GM12875 (cell line): ENCODE measurements around the gene LPAR1.

Source experiments
- H3K4me3 ChIP-seq: one replicate; pipeline ENCODE4 v1.5.1; 2011; ENCODE audit warnings: low read depth, low read length, control low read depth
- TF ChIP-seq, protein P1 (sequence below): IDR thresholded peaks from 2 replicates; pipeline ENCODE4 v1.5.1; 2011; ENCODE audit warnings: low read depth, mild to moderate bottlenecking, control low read depth, inconsistent platforms, low read length, moderate library complexity, borderline replicate concordance; ENCODE audit not compliant: insufficient read depth

LPAR1 gene

DNA sequence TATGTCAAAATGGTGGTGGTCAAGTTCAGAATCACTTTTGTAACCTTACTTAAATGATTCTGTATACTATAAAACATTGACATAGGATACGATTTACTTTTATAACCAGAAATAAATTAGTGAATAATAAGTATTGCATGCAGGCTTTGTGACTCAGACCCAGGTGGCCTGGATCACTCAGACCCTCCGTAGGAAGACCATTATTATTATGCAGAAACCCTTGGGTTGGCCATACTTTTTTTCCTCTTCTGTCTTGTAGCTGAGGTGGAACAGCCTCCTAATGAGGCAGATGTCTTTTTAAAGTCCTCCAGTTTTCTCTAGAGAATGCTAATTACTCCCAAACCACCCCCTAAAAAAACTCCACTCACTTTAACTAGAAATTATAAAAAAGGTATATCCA is 121.9 kb downstream of the LPAR1 start:
- TF ChIP-seq, protein P1, sequence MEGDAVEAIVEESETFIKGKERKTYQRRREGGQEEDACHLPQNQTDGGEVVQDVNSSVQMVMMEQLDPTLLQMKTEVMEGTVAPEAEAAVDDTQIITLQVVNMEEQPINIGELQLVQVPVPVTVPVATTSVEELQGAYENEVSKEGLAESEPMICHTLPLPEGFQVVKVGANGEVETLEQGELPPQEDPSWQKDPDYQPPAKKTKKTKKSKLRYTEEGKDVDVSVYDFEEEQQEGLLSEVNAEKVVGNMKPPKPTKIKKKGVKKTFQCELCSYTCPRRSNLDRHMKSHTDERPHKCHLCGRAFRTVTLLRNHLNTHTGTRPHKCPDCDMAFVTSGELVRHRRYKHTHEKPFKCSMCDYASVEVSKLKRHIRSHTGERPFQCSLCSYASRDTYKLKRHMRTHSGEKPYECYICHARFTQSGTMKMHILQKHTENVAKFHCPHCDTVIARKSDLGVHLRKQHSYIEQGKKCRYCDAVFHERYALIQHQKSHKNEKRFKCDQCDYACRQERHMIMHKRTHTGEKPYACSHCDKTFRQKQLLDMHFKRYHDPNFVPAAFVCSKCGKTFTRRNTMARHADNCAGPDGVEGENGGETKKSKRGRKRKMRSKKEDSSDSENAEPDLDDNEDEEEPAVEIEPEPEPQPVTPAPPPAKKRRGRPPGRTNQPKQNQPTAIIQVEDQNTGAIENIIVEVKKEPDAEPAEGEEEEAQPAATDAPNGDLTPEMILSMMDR: no peak
- no peak overlapping the region for H3K4me3 ChIP-seq

DNA sequence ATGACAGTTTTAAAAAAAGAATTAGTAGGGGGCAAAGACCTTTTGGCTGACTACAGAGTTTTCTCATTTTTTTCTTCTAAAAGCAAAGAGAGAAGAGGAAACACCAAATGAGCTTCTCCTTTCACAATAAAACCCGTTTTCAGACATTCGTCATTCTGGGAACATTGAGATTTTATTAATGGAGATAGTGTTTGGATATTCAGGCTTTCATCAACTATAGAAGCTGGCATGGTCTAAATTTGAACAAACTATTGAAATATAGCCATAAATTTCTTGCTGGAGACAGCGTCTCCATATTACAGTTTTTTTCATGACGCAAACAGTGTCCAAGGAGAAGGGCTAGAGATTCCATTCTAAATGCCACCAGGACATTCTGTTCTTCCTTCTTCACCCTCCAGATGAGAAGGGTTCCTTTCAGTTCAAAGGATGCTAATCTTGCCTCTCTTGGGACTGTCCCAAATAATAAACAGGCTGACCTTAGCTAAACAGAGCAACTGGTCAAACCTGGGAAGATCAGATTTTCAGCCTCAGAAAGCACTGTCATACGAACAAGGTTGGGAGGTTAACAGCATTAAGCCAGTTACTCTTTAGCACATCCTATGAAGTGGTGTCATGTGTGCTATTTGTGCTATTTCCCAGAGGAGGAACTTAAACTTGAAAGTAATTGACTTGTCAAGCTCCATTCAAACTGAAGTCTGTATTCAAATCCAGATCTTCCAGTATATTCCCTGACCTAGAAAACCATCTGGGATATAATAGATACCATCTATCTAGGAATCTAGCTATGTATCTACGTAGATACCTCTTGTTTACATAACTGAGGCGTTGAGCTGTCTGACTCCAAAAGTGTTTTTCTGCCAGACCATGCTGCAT is 125.6 kb downstream of the LPAR1 start:
- no peak overlapping the region for H3K4me3 ChIP-seq
- TF ChIP-seq, protein P1: no peak

DNA sequence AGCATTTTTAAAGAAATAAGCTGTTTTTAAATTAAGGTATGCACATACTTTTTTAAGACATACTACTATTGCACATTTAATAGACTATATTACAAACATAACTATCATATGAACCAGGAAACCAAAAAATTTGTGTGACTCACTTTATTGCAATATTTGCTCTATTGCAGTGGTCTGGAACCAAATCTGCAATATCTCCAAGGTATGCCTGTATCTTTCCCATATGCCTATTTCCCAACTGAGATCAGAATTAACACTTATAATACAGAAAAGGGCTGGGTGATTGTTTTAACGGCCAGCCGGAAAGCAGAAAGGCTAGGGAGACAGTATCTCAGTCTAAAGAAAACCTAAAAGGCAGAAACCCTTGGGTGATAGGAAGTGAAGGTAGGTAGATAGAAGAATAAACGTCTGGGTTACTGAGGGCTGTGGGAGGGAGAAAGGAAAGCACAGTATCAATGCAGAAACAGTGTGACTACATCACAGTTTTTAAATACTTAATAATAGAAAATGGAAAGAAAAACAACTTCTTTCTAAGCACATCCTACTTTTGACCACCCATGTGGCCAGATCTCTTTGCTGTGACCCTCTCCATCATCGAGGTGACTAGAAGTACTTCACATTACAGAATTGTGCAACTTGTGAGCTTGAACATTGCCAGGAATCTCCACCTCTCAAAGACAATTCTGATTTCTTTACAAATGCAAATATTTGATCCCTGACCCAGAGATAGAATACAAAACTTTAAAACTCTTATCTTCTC is 126.4 kb downstream of the LPAR1 start:
- TF ChIP-seq, protein P1: no peak
- H3K4me3 ChIP-seq: no peak overlapping the region

DNA sequence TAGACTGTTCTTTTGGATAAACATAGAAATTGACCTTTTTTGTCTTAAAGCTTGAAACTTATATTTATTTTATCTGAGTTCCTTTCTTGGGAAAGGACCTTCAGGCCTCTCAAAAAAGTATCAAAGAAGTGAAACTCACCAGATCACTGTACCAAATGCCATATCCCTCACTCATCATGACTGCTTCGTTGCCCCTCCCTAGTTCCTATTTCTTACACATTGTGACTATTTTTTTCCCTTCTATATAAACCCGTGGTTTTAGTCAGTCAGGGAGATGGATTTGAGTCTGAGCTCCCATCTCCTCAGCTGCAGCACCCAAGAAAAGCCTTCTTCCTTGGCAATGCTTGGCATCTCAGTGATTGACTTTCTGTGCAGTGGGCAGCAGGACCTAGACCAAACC is 129.4 kb downstream of the LPAR1 start:
- H3K4me3 ChIP-seq: no peak overlapping the region
- TF ChIP-seq, protein P1: no peak

DNA sequence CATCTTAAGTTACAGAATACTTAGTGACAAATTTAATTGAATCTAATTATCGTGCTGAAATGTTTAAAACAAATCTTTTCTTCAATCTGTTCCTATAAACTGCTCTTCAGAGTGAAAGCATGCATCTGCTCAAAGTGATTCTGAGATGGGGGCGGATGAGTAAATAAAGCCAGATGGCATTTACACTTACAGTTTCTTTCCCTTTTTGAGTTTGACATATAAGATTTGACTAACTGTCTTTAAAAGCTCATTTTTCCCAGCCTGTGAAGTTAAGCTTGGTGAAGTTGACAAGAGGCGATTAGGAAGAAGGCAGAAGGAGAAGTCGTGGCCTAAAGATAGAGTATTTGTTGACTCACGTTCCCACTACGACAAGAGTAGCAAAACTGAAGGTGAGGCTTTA is 137.4 kb downstream of the LPAR1 start:
- TF ChIP-seq, protein P1: no peak
- no peak overlapping the region for H3K4me3 ChIP-seq

DNA sequence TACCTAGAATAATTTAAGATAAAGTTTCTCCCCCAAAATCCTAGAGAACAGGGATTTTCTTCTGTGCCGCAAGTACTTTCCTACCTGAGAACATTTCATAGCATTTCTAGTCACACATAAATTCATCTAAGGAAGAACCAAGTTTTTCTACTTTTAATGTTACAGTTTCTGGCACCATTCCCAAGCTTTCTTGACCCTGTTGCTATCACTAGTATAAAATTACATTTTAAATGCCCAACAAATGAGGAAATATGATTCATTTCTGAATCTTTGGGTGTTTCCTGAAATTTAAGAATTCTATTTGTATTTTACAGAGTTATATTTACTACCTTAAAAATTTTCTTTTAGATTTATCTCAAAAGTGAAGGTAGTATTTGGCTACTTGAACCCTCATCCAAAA is 137.8 kb downstream of the LPAR1 start:
- TF ChIP-seq, protein P1: no peak
- H3K4me3 ChIP-seq: no peak overlapping the region

DNA sequence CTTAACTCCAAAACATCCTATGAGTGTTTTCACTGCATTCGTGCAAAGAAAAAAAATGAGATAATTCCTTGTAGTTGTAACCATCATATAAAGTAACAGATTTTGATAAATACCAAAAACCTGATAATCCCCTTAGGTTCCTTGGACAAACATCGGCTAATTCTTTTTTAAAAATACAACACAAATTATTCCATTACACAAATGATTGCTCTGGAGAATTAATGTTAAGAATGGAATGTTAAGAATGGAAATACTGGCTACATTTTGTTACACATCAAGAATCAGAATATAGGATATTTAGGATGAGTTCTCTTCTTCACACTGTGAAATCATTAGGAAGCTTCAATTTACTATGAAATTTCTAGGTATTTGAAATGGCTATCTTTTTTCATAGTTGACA is 139.4 kb downstream of the LPAR1 start:
- H3K4me3 ChIP-seq: no peak overlapping the region

More for the DNA sequence above, 139.4 kb downstream of the LPAR1 start:
- TF ChIP-seq, protein P1: no peak
